ENCODE data around the gene CDCA5.

DNA sequence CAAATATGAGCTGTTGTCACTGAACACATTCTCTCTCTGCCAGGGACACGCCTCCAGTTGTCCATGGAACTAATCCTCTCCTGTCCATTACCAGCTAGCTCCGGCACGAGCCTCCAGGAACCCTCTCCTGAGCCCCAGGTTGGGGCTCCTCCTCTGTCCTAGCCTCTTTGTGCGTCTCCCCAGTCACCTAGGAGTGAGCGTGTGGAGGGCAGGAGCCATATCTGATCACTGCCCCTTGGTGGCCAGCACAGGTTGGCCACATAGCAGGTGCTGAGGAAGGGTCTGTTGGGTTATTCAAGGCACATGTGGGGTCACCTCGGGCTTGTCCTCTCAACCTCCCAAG lies 48.0 kb upstream of the CDCA5 start:
- no peak for TF ChIP-seq EZH2phosphoT487 (IDR thresholded peaks at IDR 0.05; ENCODE audit: borderline replicate concordance)
- TF ChIP-seq, protein P1, sequence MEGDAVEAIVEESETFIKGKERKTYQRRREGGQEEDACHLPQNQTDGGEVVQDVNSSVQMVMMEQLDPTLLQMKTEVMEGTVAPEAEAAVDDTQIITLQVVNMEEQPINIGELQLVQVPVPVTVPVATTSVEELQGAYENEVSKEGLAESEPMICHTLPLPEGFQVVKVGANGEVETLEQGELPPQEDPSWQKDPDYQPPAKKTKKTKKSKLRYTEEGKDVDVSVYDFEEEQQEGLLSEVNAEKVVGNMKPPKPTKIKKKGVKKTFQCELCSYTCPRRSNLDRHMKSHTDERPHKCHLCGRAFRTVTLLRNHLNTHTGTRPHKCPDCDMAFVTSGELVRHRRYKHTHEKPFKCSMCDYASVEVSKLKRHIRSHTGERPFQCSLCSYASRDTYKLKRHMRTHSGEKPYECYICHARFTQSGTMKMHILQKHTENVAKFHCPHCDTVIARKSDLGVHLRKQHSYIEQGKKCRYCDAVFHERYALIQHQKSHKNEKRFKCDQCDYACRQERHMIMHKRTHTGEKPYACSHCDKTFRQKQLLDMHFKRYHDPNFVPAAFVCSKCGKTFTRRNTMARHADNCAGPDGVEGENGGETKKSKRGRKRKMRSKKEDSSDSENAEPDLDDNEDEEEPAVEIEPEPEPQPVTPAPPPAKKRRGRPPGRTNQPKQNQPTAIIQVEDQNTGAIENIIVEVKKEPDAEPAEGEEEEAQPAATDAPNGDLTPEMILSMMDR (conservative IDR thresholded peaks at IDR 0.05; ENCODE audit: low read length) = no peak

All from Loucy (cell line).